COLO668 (cell line): ENCODE results near the gene PALM3.
A peak's percentile ranks its signal among the peaks of the same experiment; 100 is the strongest.
"Not testable (repeated sequence)": the region's sequence is repeated elsewhere in the genome, so short reads cannot be mapped to it uniquely, and the experiment has no call there.

Experiments used
- DNase-seq: peaks from one replicate; lab custom pipeline; 2025; ENCODE audit not compliant: unreplicated experiment; lab: John Stamatoyannopoulos, UW

PALM3 gene

GRCh38 chr19:14061081-14061749 lies 661 bp downstream of the PALM3 start:
- no peak for DNase-seq

- no peak for DNase-seq
These were observed 2.2 kb downstream of the PALM3 start for GRCh38 chr19:14059652-14060155.

- peak; percentile 11 for DNase-seq
These were observed 2.8 kb downstream of the PALM3 start for GRCh38 chr19:14059093-14059480.

GRCh38 chr19:14058182-14059092 lies 3.4 kb downstream of the PALM3 start:
- no peak for DNase-seq

GRCh38 chr19:14056741-14057356 lies 5.0 kb downstream of the PALM3 start:
- no peak for DNase-seq

- DNase-seq, result no peak
These were observed 5.7 kb downstream of the PALM3 start for GRCh38 chr19:14056069-14056666.

GRCh38 chr19:14055396-14055795 lies 6.5 kb downstream of the PALM3 start:
- no peak for DNase-seq

- no peak for DNase-seq
These were observed 7.2 kb downstream of the PALM3 start for GRCh38 chr19:14054721-14055120.

- no peak for DNase-seq
These were observed 7.8 kb downstream of the PALM3 start for GRCh38 chr19:14054099-14054498.

- no peak for DNase-seq
These were observed 8.4 kb downstream of the PALM3 start for GRCh38 chr19:14053500-14053899.

- no peak for DNase-seq
These were observed 8.8 kb downstream of the PALM3 start for GRCh38 chr19:14053032-14053431.

GRCh38 chr19:14052470-14052869 lies 9.4 kb downstream of the PALM3 start:
- no peak for DNase-seq

GRCh38 chr19:14051980-14052379 lies 9.9 kb downstream of the PALM3 start:
- DNase-seq, result no peak

- not testable (repeated sequence) for DNase-seq
These were observed 10.9 kb downstream of the PALM3 start for GRCh38 chr19:14050961-14051360.

- no peak for DNase-seq
These were observed 11.4 kb downstream of the PALM3 start for GRCh38 chr19:14050512-14050911.

- peak; percentile 56 for DNase-seq
These were observed 13.3 kb downstream of the PALM3 start for GRCh38 chr19:14048443-14049153.

GRCh38 chr19:14047866-14048265 lies 14.0 kb downstream of the PALM3 start:
- not testable (repeated sequence) for DNase-seq

- DNase-seq, result peak; percentile 37
These were observed 18.9 kb downstream of the PALM3 start for GRCh38 chr19:14042659-14043608.

GRCh38 chr19:14039181-14039580 lies 22.7 kb downstream of the PALM3 start:
- no peak for DNase-seq
